ENCODE results near the gene SEL1L. TPM values are rescaled to one million over a fixed set of nuclear protein-coding genes. Genes with fewer than 3 reads are reported as not detected.

SEL1L gene
- polyA plus RNA-seq, 1 of the 3 experiments (the other 2 are of a cell fraction), result 13.8 TPM

GRCh38 chr14:81485372-81485771, 48.3 kb downstream of the SEL1L start:
- Histone ChIP-seq H3K4me3 (ENCODE audit: low read depth in 2 of 2, low read length in 1 of 2) (no peak overlapping the region), H3K9ac (no peak overlapping the region), H3K36me3 (replicated peaks in 1 of 2; ENCODE audit: control insufficient read depth in 1 of 2, insufficient read depth in 2 of 2, low read length in 1 of 2) (peaks cover 69 to 84% of the 10 kb centered on the region in 2 experiments), H3F3A (replicated peaks; ENCODE audit: insufficient read depth) (no peaks in the 10 kb centered on the region), H3K79me2 (ENCODE audit: insufficient read depth) (no peaks in the 10 kb centered on the region), H3K4me2 (no peak overlapping the region), H3K9me2 (no peaks in the 10 kb centered on the region), H3K27me3 (ENCODE audit: insufficient read depth) (no peaks in the 10 kb centered on the region), H2AFZ (ENCODE audit: low read depth) (no peak overlapping the region), H3K9me3 (no peaks in the 10 kb centered on the region), H3K27ac (ENCODE audit: low read depth in 2 of 2, low read length in 1 of 2) (no peak overlapping the region), H4K20me1 (ENCODE audit: insufficient read depth) (no peaks in the 10 kb centered on the region), H3K4me1 (ENCODE audit: control insufficient read depth in 1 of 2, insufficient read depth in 2 of 2, low read depth in 1 of 2, low read length in 1 of 2) (no peaks in the 10 kb centered on the region)
- no peak for DNase-seq
- TF ChIP-seq IRF3 (IDR thresholded peaks at IDR 0.05; ENCODE audit: low read depth, low read length) (no peak), PBX3 (IDR thresholded peaks at IDR 0.05) (no peak), SIN3A (IDR thresholded peaks at IDR 0.05; ENCODE audit: borderline replicate concordance, low read depth, low read length) (no peak), FOXJ3 (CRISPR knock-in tag; IDR thresholded peaks at IDR 0.05) (no peak), ELF1 (IDR thresholded peaks at IDR 0.05) (no peak), USF1 (IDR thresholded peaks at IDR 0.05; ENCODE audit: borderline replicate concordance, low read depth) (no peak), MEF2A (IDR thresholded peaks at IDR 0.05; ENCODE audit: borderline replicate concordance, low read depth) (no peak), TAF1 (IDR thresholded peaks at IDR 0.05; ENCODE audit: borderline replicate concordance, low read depth, low read length) (no peak), RAD21 (IDR thresholded peaks at IDR 0.05; ENCODE audit: low read length) (no peak)
- WGBS (ENCODE audit: low lambda C conversion rate), result 95% methylated on average over 7 of the region's 7 CpGs
- POLR2A ChIA-PET, result no interaction called here
- CTCF ChIA-PET, result no interaction called here

GRCh38 chr14:81484120-81484519, 49.5 kb downstream of the SEL1L start:
- Histone ChIP-seq H3K27me3 (ENCODE audit: insufficient read depth) (no peaks in the 10 kb centered on the region), H3K9me2 (no peaks in the 10 kb centered on the region), H3K9me3 (no peaks in the 10 kb centered on the region), H3K27ac (ENCODE audit: low read depth in 2 of 2, low read length in 1 of 2) (no peak overlapping the region), H3K4me1 (ENCODE audit: control insufficient read depth in 1 of 2, insufficient read depth in 2 of 2, low read depth in 1 of 2, low read length in 1 of 2) (no peaks in the 10 kb centered on the region), H3K36me3 (replicated peaks in 1 of 2; ENCODE audit: control insufficient read depth in 1 of 2, insufficient read depth in 2 of 2, low read length in 1 of 2) (peaks cover 69 to 79% of the 10 kb centered on the region in 2 experiments), H3K9ac (no peak overlapping the region), H3K4me3 (ENCODE audit: low read depth in 2 of 2, low read length in 1 of 2) (no peak overlapping the region), H3K4me2 (no peak overlapping the region), H2AFZ (ENCODE audit: low read depth) (no peak overlapping the region), H3K79me2 (ENCODE audit: insufficient read depth) (no peaks in the 10 kb centered on the region), H3F3A (replicated peaks; ENCODE audit: insufficient read depth) (no peaks in the 10 kb centered on the region), H4K20me1 (ENCODE audit: insufficient read depth) (no peaks in the 10 kb centered on the region)
- CTCF ChIA-PET, result interaction anchor here (0.5 to 2.0 kb wide), 2 partner anchors 11 to 20 kb away, joined by 3 to 13 read pairs; no protein-coding TSS in a partner anchor
- no peak for DNase-seq
- TF ChIP-seq RFX5 (IDR thresholded peaks at IDR 0.05; ENCODE audit: low read length), result no peak
- no peak for TF ChIP-seq JUND (IDR thresholded peaks at IDR 0.05)
- TF ChIP-seq RCOR1 (IDR thresholded peaks at IDR 0.05; ENCODE audit: low read length), result no peak
- no peak for TF ChIP-seq CTCF (IDR thresholded peaks at IDR 0.05)
- no peak for TF ChIP-seq MEF2A (IDR thresholded peaks at IDR 0.05; ENCODE audit: borderline replicate concordance, low read depth)
- no peak for TF ChIP-seq TEAD4 (IDR thresholded peaks at IDR 0.05; ENCODE audit: borderline replicate concordance, insufficient read depth)
- TF ChIP-seq MXI1 (IDR thresholded peaks at IDR 0.05; ENCODE audit: low read depth, low read length), result no peak
- TF ChIP-seq FOXM1 (IDR thresholded peaks at IDR 0.05; ENCODE audit: low read depth), result no peak
- no peak for TF ChIP-seq USF2 (IDR thresholded peaks at IDR 0.05; ENCODE audit: borderline replicate concordance, low read depth, low read length)
- TF ChIP-seq ELF1 (IDR thresholded peaks at IDR 0.05), result no peak
- TF ChIP-seq SIN3A (IDR thresholded peaks at IDR 0.05; ENCODE audit: borderline replicate concordance, low read depth, low read length), result no peak
- POLR2A ChIA-PET, result no interaction called here
- WGBS (ENCODE audit: low lambda C conversion rate), result 86% methylated on average over 4 of the region's 4 CpGs

All from SK-N-SH (cell line).